DMS53 (cell line): ENCODE results near the gene TNRC18.
A peak's percentile ranks its signal among the peaks of the same experiment; 100 is the strongest.

ENCODE experiments used
- DNase-seq: peaks from one replicate; lab custom pipeline; 2025; lab: John Stamatoyannopoulos, UW

The TNRC18 gene

GRCh38 chr7:5404421-5404826, 19.2 kb downstream of the TNRC18 start:
- no peak for DNase-seq

- no peak for DNase-seq
Observed at GRCh38 chr7:5403442-5403841, 20.2 kb downstream of the TNRC18 start.

GRCh38 chr7:5397736-5398135, 25.9 kb downstream of the TNRC18 start:
- DNase-seq, result peak; percentile 68

- DNase-seq, result peak; percentile 99
Observed at GRCh38 chr7:5396999-5397663, 26.5 kb downstream of the TNRC18 start.

- DNase-seq, result peak; percentile 90
Observed at GRCh38 chr7:5396542-5396941, 27.1 kb downstream of the TNRC18 start.

- DNase-seq, result no peak
Observed at GRCh38 chr7:5395246-5395645, 28.4 kb downstream of the TNRC18 start.

GRCh38 chr7:5394264-5395105, 29.1 kb downstream of the TNRC18 start:
- DNase-seq, result no peak

- DNase-seq, result no peak
Observed at GRCh38 chr7:5393748-5394147, 29.9 kb downstream of the TNRC18 start.

GRCh38 chr7:5393328-5393727, 30.3 kb downstream of the TNRC18 start:
- no peak for DNase-seq

- no peak for DNase-seq
Observed at GRCh38 chr7:5390918-5391317, 32.7 kb downstream of the TNRC18 start.

- DNase-seq, result no peak
Observed at GRCh38 chr7:5388905-5389433, 34.7 kb downstream of the TNRC18 start.

GRCh38 chr7:5388273-5388901, 35.2 kb downstream of the TNRC18 start:
- no peak for DNase-seq

GRCh38 chr7:5387711-5388245, 35.9 kb downstream of the TNRC18 start:
- DNase-seq, result no peak

GRCh38 chr7:5384618-5385017, 39.0 kb downstream of the TNRC18 start:
- DNase-seq, result no peak

GRCh38 chr7:5383314-5384098, 40.1 kb downstream of the TNRC18 start:
- no peak for DNase-seq

- no peak for DNase-seq
Observed at GRCh38 chr7:5382281-5382892, 41.2 kb downstream of the TNRC18 start.

GRCh38 chr7:5381071-5381772, 42.4 kb downstream of the TNRC18 start:
- no peak for DNase-seq

GRCh38 chr7:5380350-5381070, 43.1 kb downstream of the TNRC18 start:
- DNase-seq, result peak; percentile 14

- DNase-seq, result no peak
Observed at GRCh38 chr7:5379546-5379945, 44.1 kb downstream of the TNRC18 start.

GRCh38 chr7:5377816-5378215, 45.8 kb downstream of the TNRC18 start:
- DNase-seq, result no peak
